GM12864 (cell line): ENCODE results near the gene CBX7.

Experiments used
- DNase-seq: peaks from one replicate; pipeline ENCODE4 v3.0.0-alpha.2; 2011; ENCODE audit warnings: low read depth
- H3K4me3 ChIP-seq: 2 replicates; pipeline ENCODE4 v1.5.1; 2011; ENCODE audit warnings: mild to moderate bottlenecking, low read depth, low read length, control low read depth
- TF ChIP-seq, protein P1 (sequence below): IDR thresholded peaks from 2 replicates; pipeline ENCODE4 v1.5.1; 2011; ENCODE audit warnings: low read depth, mild to moderate bottlenecking, moderate library complexity, low read length, control low read depth, inconsistent platforms; ENCODE audit errors: missing control alignments

Gene CBX7

DNA sequence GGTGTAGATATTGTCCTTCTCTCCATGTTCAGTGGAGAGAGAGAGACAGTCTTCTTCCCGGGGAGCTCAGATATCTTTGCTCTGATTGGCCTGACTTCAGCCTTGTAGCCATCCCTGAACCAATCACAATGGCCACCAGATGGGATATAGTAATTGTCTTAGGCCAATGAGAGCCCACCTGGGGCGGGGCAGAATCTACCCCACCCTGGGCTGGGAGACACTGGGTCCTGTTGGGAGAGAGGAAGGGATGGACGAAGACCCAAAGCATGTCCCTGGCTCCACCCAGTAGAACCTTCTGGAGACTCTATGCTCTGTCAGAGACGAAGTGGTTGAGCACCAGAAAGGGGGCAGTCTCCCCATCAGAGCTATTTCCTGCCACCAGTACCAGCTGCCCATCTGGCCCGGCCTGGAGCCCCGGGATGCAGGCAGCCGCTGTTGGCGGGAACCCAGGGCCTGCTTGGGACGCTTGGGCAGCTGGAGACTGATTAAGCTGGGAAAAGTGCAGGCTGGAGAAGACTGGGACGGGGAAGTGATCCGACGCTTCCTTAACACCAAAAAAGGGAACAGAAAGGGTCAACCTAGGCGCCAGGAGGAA is 31.6 kb upstream of the CBX7 start:
- H3K4me3 ChIP-seq = no peak overlapping the region
- no peak for DNase-seq
- TF ChIP-seq, protein P1, sequence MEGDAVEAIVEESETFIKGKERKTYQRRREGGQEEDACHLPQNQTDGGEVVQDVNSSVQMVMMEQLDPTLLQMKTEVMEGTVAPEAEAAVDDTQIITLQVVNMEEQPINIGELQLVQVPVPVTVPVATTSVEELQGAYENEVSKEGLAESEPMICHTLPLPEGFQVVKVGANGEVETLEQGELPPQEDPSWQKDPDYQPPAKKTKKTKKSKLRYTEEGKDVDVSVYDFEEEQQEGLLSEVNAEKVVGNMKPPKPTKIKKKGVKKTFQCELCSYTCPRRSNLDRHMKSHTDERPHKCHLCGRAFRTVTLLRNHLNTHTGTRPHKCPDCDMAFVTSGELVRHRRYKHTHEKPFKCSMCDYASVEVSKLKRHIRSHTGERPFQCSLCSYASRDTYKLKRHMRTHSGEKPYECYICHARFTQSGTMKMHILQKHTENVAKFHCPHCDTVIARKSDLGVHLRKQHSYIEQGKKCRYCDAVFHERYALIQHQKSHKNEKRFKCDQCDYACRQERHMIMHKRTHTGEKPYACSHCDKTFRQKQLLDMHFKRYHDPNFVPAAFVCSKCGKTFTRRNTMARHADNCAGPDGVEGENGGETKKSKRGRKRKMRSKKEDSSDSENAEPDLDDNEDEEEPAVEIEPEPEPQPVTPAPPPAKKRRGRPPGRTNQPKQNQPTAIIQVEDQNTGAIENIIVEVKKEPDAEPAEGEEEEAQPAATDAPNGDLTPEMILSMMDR = no peak

DNA sequence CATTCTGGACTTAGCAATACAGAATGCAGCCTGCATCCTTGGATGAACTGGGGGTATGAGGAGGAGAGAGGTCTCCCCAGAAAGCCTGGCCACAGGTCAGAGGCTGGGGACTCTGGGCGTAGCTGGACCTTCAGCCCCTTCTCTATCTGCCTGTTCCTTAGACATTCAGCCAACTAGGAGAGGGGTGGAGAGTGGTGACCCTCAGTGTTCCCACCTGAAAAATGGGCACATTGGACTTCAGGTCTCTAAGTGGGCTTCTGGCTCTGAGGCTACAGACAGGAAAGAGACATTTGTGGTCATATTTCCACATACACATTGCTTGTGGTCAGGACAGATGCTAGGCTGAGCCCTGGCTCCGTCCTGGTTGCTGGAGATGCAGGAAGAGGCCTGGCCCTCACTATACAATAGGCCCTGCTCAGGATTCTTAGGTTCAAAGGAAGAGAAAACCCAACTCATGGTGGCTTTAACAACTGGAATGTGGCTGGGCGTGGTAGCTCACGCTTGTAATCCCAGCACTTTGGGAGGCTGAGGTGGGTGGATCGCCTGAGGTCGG is 30.1 kb upstream of the CBX7 start:
- TF ChIP-seq, protein P1 = no peak
- no peak overlapping the region for H3K4me3 ChIP-seq
- DNase-seq = no peak

DNA sequence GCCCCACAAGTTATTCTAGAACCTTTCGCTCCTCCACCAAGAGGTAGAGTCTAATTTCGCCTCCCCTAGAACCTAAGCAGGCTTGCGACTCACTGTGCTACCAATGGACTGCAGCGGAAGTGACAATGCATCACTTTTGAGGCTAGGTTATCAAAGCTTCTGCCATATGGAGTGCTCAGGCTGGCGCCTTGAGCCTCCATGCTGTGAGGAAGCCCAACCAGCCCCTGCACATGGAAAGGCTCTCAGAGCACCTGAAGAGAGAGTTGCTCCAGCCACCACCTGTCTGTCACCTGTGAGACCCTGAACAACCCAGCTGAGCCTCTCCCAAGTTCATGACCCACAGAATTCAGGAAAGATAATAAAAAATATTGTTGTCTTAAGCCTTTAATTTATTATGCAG is 29.3 kb upstream of the CBX7 start:
- no peak overlapping the region for H3K4me3 ChIP-seq
- TF ChIP-seq, protein P1 = no peak
- no peak for DNase-seq

DNA sequence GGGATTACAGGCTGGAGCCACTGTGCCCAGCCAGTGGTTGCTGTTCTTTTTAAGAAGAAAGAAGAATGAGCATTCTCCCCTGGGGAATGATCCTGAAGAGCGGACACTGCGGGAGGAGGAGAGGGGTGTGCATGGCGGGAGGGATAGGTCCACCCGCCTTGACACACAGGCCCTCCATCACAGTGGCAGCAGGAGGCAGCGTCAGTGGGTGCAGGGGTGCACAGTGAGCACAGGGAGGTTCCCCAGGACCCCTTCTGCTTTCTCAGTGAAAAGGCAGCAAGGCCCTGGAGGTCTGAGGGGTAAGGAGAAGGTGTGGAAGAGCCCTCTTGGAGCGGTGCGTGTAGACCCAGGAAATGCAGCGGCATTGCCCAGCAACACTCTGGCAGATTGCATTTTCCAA is 28.9 kb upstream of the CBX7 start:
- TF ChIP-seq, protein P1 = no peak
- DNase-seq = no peak
- no peak overlapping the region for H3K4me3 ChIP-seq

DNA sequence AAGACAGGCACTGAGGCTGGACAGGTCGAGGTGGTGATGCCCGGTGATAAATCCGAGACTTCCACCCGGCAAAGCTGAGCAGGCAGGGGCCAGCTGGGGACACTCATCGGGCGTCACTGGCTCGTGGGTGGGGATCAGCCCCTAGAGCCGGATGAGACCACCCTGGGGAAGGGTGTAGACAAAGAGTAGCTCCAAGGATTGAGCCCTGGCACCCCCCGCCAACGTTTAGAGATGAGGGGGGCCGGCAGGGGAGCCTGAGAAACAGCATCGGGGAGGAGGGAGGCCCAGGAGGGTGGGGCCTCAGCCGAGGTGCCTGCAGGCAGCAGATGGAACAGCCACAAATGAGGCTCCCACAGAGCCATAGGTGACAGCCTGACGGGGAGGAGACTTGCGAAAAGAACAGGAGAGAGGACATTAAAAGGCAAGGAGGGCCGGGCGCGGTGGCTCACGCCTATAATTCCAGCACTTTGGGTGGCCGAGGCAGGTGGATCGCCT is 27.4 kb upstream of the CBX7 start:
- no peak overlapping the region for H3K4me3 ChIP-seq
- TF ChIP-seq, protein P1 = no peak
- DNase-seq = no peak

DNA sequence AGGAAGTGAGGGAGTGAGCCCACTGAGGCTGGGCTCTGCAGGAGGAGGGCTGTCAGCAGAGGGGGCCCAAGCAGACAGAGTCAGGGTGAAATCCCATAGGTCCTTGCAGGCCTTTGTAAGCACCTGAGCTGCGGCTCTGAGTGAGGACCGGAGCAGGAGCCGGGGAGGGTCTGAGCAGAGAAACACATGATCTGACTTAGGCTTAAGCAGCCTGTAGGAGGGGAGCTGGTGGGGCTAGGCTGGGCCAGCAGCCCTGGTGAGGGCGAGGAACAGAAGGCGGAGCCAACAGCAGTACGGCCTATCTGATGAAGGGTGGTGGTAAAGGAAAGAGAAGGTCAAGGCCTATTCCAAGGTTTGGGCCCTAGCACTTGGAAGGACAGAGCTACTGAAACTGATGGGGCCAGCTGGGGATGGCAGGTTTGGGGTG is 26.9 kb upstream of the CBX7 start:
- TF ChIP-seq, protein P1 = no peak
- no peak overlapping the region for H3K4me3 ChIP-seq
- DNase-seq = no peak
